ENCODE results near the gene MON1A.

DNA sequence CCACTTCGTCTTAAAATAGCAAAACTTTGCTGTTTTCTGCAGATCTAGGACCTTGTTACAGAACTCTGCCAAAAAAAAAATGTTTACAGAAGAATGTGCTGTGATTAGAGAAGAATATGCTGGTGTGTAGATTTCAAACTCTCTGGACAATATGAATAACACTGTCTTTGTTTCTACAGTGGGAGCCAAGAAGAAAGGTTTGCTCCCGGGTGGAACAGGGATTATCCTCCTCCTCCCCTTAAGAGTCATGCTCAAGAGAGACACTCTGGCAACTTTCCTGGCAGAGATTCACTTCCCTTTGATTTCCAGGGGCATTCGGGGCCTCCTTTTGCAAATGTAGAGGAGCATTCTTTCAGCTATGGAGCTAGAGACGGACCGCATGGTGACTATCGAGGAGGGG lies 37.7 kb upstream of the MON1A start:
- TF ChIP-seq, protein P1, sequence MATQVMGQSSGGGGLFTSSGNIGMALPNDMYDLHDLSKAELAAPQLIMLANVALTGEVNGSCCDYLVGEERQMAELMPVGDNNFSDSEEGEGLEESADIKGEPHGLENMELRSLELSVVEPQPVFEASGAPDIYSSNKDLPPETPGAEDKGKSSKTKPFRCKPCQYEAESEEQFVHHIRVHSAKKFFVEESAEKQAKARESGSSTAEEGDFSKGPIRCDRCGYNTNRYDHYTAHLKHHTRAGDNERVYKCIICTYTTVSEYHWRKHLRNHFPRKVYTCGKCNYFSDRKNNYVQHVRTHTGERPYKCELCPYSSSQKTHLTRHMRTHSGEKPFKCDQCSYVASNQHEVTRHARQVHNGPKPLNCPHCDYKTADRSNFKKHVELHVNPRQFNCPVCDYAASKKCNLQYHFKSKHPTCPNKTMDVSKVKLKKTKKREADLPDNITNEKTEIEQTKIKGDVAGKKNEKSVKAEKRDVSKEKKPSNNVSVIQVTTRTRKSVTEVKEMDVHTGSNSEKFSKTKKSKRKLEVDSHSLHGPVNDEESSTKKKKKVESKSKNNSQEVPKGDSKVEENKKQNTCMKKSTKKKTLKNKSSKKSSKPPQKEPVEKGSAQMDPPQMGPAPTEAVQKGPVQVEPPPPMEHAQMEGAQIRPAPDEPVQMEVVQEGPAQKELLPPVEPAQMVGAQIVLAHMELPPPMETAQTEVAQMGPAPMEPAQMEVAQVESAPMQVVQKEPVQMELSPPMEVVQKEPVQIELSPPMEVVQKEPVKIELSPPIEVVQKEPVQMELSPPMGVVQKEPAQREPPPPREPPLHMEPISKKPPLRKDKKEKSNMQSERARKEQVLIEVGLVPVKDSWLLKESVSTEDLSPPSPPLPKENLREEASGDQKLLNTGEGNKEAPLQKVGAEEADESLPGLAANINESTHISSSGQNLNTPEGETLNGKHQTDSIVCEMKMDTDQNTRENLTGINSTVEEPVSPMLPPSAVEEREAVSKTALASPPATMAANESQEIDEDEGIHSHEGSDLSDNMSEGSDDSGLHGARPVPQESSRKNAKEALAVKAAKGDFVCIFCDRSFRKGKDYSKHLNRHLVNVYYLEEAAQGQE (IDR thresholded peaks at IDR 0.05; ENCODE audit: insufficient replicate concordance, low read depth): no peak
- TF ChIP-seq, protein P2, sequence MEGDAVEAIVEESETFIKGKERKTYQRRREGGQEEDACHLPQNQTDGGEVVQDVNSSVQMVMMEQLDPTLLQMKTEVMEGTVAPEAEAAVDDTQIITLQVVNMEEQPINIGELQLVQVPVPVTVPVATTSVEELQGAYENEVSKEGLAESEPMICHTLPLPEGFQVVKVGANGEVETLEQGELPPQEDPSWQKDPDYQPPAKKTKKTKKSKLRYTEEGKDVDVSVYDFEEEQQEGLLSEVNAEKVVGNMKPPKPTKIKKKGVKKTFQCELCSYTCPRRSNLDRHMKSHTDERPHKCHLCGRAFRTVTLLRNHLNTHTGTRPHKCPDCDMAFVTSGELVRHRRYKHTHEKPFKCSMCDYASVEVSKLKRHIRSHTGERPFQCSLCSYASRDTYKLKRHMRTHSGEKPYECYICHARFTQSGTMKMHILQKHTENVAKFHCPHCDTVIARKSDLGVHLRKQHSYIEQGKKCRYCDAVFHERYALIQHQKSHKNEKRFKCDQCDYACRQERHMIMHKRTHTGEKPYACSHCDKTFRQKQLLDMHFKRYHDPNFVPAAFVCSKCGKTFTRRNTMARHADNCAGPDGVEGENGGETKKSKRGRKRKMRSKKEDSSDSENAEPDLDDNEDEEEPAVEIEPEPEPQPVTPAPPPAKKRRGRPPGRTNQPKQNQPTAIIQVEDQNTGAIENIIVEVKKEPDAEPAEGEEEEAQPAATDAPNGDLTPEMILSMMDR (IDR thresholded peaks at IDR 0.05; ENCODE audit: insufficient read depth, low read length): no peak
